ENCODE results near the gene PLA2G12B. TPM values are rescaled to one million over a fixed set of nuclear protein-coding genes. Genes with fewer than 3 reads are reported as not detected.

The PLA2G12B gene
- total and polyA plus RNA-seq, 2 experiments from 2014 or later = not detected

- TF ChIP-seq, protein P1, sequence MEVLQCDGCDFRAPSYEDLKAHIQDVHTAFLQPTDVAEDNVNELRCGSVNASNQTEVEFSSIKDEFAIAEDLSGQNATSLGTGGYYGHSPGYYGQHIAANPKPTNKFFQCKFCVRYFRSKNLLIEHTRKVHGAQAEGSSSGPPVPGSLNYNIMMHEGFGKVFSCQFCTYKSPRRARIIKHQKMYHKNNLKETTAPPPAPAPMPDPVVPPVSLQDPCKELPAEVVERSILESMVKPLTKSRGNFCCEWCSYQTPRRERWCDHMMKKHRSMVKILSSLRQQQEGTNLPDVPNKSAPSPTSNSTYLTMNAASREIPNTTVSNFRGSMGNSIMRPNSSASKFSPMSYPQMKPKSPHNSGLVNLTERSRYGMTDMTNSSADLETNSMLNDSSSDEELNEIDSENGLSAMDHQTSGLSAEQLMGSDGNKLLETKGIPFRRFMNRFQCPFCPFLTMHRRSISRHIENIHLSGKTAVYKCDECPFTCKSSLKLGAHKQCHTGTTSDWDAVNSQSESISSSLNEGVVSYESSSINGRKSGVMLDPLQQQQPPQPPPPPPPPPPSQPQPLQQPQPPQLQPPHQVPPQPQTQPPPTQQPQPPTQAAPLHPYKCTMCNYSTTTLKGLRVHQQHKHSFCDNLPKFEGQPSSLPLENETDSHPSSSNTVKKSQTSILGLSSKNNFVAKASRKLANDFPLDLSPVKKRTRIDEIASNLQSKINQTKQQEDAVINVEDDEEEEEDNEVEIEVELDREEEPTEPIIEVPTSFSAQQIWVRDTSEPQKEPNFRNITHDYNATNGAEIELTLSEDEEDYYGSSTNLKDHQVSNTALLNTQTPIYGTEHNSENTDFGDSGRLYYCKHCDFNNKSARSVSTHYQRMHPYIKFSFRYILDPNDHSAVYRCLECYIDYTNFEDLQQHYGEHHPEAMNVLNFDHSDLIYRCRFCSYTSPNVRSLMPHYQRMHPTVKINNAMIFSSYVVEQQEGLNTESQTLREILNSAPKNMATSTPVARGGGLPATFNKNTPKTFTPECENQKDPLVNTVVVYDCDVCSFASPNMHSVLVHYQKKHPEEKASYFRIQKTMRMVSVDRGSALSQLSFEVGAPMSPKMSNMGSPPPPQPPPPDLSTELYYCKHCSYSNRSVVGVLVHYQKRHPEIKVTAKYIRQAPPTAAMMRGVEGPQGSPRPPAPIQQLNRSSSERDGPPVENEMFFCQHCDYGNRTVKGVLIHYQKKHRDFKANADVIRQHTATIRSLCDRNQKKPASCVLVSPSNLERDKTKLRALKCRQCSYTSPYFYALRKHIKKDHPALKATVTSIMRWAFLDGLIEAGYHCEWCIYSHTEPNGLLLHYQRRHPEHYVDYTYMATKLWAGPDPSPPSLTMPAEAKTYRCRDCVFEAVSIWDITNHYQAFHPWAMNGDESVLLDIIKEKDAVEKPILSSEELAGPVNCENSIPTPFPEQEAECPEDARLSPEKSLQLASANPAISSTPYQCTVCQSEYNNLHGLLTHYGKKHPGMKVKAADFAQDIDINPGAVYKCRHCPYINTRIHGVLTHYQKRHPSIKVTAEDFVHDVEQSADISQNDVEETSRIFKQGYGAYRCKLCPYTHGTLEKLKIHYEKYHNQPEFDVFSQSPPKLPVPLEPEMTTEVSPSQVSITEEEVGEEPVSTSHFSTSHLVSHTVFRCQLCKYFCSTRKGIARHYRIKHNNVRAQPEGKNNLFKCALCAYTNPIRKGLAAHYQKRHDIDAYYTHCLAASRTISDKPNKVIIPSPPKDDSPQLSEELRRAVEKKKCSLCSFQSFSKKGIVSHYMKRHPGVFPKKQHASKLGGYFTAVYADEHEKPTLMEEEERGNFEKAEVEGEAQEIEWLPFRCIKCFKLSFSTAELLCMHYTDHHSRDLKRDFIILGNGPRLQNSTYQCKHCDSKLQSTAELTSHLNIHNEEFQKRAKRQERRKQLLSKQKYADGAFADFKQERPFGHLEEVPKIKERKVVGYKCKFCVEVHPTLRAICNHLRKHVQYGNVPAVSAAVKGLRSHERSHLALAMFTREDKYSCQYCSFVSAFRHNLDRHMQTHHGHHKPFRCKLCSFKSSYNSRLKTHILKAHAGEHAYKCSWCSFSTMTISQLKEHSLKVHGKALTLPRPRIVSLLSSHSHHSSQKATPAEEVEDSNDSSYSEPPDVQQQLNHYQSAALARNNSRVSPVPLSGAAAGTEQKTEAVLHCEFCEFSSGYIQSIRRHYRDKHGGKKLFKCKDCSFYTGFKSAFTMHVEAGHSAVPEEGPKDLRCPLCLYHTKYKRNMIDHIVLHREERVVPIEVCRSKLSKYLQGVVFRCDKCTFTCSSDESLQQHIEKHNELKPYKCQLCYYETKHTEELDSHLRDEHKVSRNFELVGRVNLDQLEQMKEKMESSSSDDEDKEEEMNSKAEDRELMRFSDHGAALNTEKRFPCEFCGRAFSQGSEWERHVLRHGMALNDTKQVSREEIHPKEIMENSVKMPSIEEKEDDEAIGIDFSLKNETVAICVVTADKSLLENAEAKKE (CRISPR knock-in tag; IDR thresholded peaks at IDR 0.05) = no peak
- no peak for TF ChIP-seq ZNF331 (CRISPR knock-in tag; IDR thresholded peaks at IDR 0.05; ENCODE audit: low read depth)
- no peak for TF ChIP-seq CTCF (conservative IDR thresholded peaks at IDR 0.05; ENCODE audit: low read depth in 2 of 2)
Measured at GRCh38 chr10:72951760-72952159, 2.8 kb downstream of the PLA2G12B start (continued).

DNA sequence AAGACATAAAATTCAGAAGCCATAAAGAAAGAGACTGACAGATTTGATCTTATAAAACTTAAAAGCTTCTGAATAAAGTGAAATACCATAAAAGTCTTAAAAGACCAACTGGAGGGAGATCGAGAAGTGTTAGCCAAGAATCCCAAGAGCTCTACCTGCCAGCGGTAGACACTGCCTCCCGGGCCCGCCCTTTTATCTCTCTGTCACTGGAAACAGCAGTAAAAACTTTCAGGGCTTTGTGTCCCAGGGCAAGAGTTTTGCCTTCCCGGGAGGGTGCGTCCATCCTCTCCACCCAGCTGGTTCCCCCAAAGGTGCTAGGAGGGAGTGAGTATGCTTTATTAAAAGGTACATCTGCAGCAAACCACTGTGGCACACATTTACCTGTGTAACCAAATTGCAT lies 5.8 kb downstream of the PLA2G12B start:
- Mint-ChIP-seq H3K9me3 (no peaks in the 10 kb centered on the region), H3K27ac (no peak overlapping the region), H3K36me3 (ENCODE audit: low read depth) (no peaks in the 10 kb centered on the region), H3K27me3 (ENCODE audit: insufficient read depth, low read depth, poor library complexity) (no peaks in the 10 kb centered on the region), H3K4me1 (peaks cover 29% of the 10 kb centered on the region), H3K4me3 (no peak overlapping the region)
- Histone ChIP-seq H3K4me3 (no peak overlapping the region), H4K20me1 (replicated peaks; ENCODE audit: insufficient read depth) (no peaks in the 10 kb centered on the region), H3K36me3 (ENCODE audit: insufficient read depth) (no peaks in the 10 kb centered on the region), H3K27me3 (ENCODE audit: insufficient read depth) (no peaks in the 10 kb centered on the region), H3K79me2 (replicated peaks; ENCODE audit: insufficient read depth) (no peaks in the 10 kb centered on the region), H2AFZ (no peak overlapping the region), H3F3A (replicated peaks; ENCODE audit: low read depth) (no peaks in the 10 kb centered on the region), H3K9me2 (ENCODE audit: insufficient read depth) (no peaks in the 10 kb centered on the region), H3K4me1 (ENCODE audit: insufficient read depth) (peaks cover 16% of the 10 kb centered on the region), H3K4me2 (no peak overlapping the region), H3K27ac (ENCODE audit: low read depth) (no peak overlapping the region)
- DNase-seq (ENCODE audit: low spot score) (peak; percentile 30), ATAC-seq (peak; percentile 44)
- TF ChIP-seq POLR2AphosphoS5 (IDR thresholded peaks at IDR 0.05; ENCODE audit: low read depth) = no peak
- TF ChIP-seq, protein P1 (CRISPR knock-in tag; IDR thresholded peaks at IDR 0.05) = no peak
- TF ChIP-seq ETS1 (IDR thresholded peaks at IDR 0.05) = no peak
- TF ChIP-seq ZNF331 (CRISPR knock-in tag; IDR thresholded peaks at IDR 0.05; ENCODE audit: low read depth) = no peak
- no peak for TF ChIP-seq ZNF114 (CRISPR knock-in tag; IDR thresholded peaks at IDR 0.05)
